Activated CD8-positive, alpha-beta T cell treated with anti-CD3 and anti-CD28 coated beads for 36 hours (primary cell): ENCODE data around the gene GDPD5. TPM values are rescaled to one million over a fixed set of nuclear protein-coding genes. Genes with fewer than 3 reads are reported as not detected.

Source experiments
- ATAC-seq: fragments of 200-7000 bp; cut with Tn5 transposase; one replicate; pipeline ENCODE4 v1.10.0; 2021; ENCODE audit warnings: mild to moderate bottlenecking, moderate library complexity
- CTCF ChIA-PET: fragments of 350-600 bp; sonication (Branson Sonifier 250); formaldehyde crosslinking; loops from one replicate; lab custom pipeline; 2021; ENCODE audit warnings: antibody characterized with exemption; lab: Charles Lee
- POLR2A ChIA-PET: fragments of 350-600 bp; sonication (Branson Sonifier 250); formaldehyde crosslinking; loops from one replicate; lab custom pipeline; 2021; ENCODE audit warnings: antibody characterized with exemption; lab: Charles Lee
- DNase-seq: peaks from one replicate; pipeline ENCODE4 v3.0.0-alpha.2; 2020
- H3K27ac Mint-ChIP-seq: one replicate; pipeline ENCODE4 v1.8.0; 2021; ENCODE audit warnings: mild to moderate bottlenecking, mixed read lengths
- H3K27me3 Mint-ChIP-seq: one replicate; pipeline ENCODE4 v1.8.0; 2021; ENCODE audit warnings: mixed read lengths
- H3K36me3 Mint-ChIP-seq: one replicate; pipeline ENCODE4 v1.8.0; 2021; ENCODE audit warnings: low read depth, mixed read lengths
- H3K4me1 Mint-ChIP-seq: one replicate; pipeline ENCODE4 v1.8.0; 2021; ENCODE audit warnings: low read depth, mixed read lengths
- H3K4me3 Mint-ChIP-seq: one replicate; pipeline ENCODE4 v1.8.0; 2021; ENCODE audit warnings: mild to moderate bottlenecking, moderate library complexity, mixed read lengths
- H3K9me3 Mint-ChIP-seq: one replicate; pipeline ENCODE4 v1.8.0; 2021; ENCODE audit warnings: mixed read lengths
- CTCF ChIP-seq: fragments of 200-600 bp; IDR thresholded peaks from one replicate; pipeline ENCODE4 v1.8.0; 2022; ENCODE audit warnings: antibody characterized with exemption, mild to moderate bottlenecking
- intact Hi-C: fragments of 100-400 bp; cut with micrococcal nuclease; formaldehyde crosslinking; loops from one replicate; pipeline ENCODE4 v1.10.0; 2022
- total RNA-seq, 2 experiments: library from RNA; stranded (reverse); gene quantifications; one replicate each; pipeline ENCODE4 v1.2.3, GENCODE V29; 2021

The GDPD5 gene
- total RNA-seq, 2 experiments from 2014 or later = 7.8 to 11.0 TPM

- H3K9me3 Mint-ChIP-seq = no peaks in the 10 kb centered on the region
- H3K4me3 Mint-ChIP-seq = no peak overlapping the region
- CTCF ChIA-PET = interaction anchor here (0.9 kb wide), 2 partner anchors 16 to 97 kb away, joined by 3 to 4 read pairs; partner anchors contain the start of gene GDPD5
- DNase-seq = no peak
- no peak for TF ChIP-seq CTCF
- ATAC-seq = no peak
- intact Hi-C loops = no loop called here
- POLR2A ChIA-PET = no interaction called here
- no peaks in the 10 kb centered on the region for H3K36me3 Mint-ChIP-seq
- H3K27ac Mint-ChIP-seq = no peak overlapping the region
- peaks cover 3% of the 10 kb centered on the region for H3K27me3 Mint-ChIP-seq
- H3K4me1 Mint-ChIP-seq = peaks cover 22% of the 10 kb centered on the region
These were observed 15.7 kb upstream of the GDPD5 start for GRCh38 chr11:75541193-75542087.

- ATAC-seq (no peak), DNase-seq (no peak)
- no peaks in the 10 kb centered on the region for H3K36me3 Mint-ChIP-seq
- TF ChIP-seq CTCF = no peak
- H3K27me3 Mint-ChIP-seq = peaks cover 3% of the 10 kb centered on the region
- peaks cover 29% of the 10 kb centered on the region for H3K4me1 Mint-ChIP-seq
- ChIA-PET POLR2A (no interaction called here), CTCF (interaction anchor here (1.2 kb wide), 1 partner anchor 94 kb away, joined by 3 read pairs; no protein-coding TSS in a partner anchor)
- no peaks in the 10 kb centered on the region for H3K9me3 Mint-ChIP-seq
- no peak overlapping the region for H3K27ac Mint-ChIP-seq
- intact Hi-C loops = loop anchor here (10.0 kb wide), 1 partner anchor 265 kb away; no protein-coding TSS in a partner anchor
- no peak overlapping the region for H3K4me3 Mint-ChIP-seq
These were observed 14.0 kb upstream of the GDPD5 start for GRCh38 chr11:75539459-75540334.

GRCh38 chr11:75538150-75538942 is 12.6 kb upstream of the GDPD5 start:
- ChIA-PET POLR2A (no interaction called here), CTCF (interaction anchor here (1.0 to 1.3 kb wide), 3 partner anchors 10 to 94 kb away, joined by 3 to 5 read pairs (median 5); no protein-coding TSS in a partner anchor)
- Mint-ChIP-seq H3K9me3 (no peaks in the 10 kb centered on the region), H3K36me3 (no peaks in the 10 kb centered on the region), H3K27ac (no peak overlapping the region), H3K27me3 (peaks cover 3% of the 10 kb centered on the region), H3K4me1 (peaks cover 33% of the 10 kb centered on the region), H3K4me3 (no peak overlapping the region)
- ATAC-seq = no peak
- TF ChIP-seq CTCF = no peak
- DNase-seq = no peak
- intact Hi-C loops = loop anchor here (10.0 kb wide), 1 partner anchor 264 kb away; no protein-coding TSS in a partner anchor

GRCh38 chr11:75537740-75538139 is 12.0 kb upstream of the GDPD5 start:
- ChIA-PET POLR2A (interaction anchor here (1.0 to 1.1 kb wide), 2 partner anchors 12 to 28 kb away, joined by 3 to 4 read pairs; no protein-coding TSS in a partner anchor), CTCF (interaction anchor here (1.0 to 1.3 kb wide), 2 partner anchors 11 to 93 kb away, joined by 4 to 5 read pairs; no protein-coding TSS in a partner anchor)
- Mint-ChIP-seq H3K4me3 (no peak overlapping the region), H3K27me3 (peaks cover 3% of the 10 kb centered on the region), H3K36me3 (no peaks in the 10 kb centered on the region), H3K9me3 (no peaks in the 10 kb centered on the region), H3K4me1 (peaks cover 33% of the 10 kb centered on the region), H3K27ac (no peak overlapping the region)
- DNase-seq (no peak), ATAC-seq (no peak)
- TF ChIP-seq CTCF = no peak
- intact Hi-C loops = loop anchor here (10.0 kb wide), 1 partner anchor 263 kb away; no protein-coding TSS in a partner anchor
